ENCODE measurements around the gene TRIM26. TPM values are rescaled to one million over a fixed set of nuclear protein-coding genes. Genes with fewer than 3 reads are reported as not detected.

Gene TRIM26
- total and polyA plus RNA-seq, 4 donors: 32.1 to 51.4 (median 38.1) TPM

- H3K9ac ChIP-seq (ENCODE audit: insufficient read depth in 1 of 2, low read length in 2 of 2): peak overlapping the region; percentile 89 to 93
- H3K27me3 ChIP-seq (ENCODE audit: control insufficient read depth in 3 of 3, insufficient read depth in 3 of 3, low read length in 2 of 3): no peaks in the 10 kb centered on the region
- DNase-seq (peak; percentile 83 to 87 (median 85)), ATAC-seq (ENCODE audit: insufficient read depth, low FRiP score) (peak; percentile 85)
- TF ChIP-seq, protein P1, sequence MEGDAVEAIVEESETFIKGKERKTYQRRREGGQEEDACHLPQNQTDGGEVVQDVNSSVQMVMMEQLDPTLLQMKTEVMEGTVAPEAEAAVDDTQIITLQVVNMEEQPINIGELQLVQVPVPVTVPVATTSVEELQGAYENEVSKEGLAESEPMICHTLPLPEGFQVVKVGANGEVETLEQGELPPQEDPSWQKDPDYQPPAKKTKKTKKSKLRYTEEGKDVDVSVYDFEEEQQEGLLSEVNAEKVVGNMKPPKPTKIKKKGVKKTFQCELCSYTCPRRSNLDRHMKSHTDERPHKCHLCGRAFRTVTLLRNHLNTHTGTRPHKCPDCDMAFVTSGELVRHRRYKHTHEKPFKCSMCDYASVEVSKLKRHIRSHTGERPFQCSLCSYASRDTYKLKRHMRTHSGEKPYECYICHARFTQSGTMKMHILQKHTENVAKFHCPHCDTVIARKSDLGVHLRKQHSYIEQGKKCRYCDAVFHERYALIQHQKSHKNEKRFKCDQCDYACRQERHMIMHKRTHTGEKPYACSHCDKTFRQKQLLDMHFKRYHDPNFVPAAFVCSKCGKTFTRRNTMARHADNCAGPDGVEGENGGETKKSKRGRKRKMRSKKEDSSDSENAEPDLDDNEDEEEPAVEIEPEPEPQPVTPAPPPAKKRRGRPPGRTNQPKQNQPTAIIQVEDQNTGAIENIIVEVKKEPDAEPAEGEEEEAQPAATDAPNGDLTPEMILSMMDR (IDR thresholded peaks at IDR 0.05; ENCODE audit: control extremely low read depth, extremely low read depth): no peak
- peaks cover 4 to 24% (median 11%) of the 10 kb centered on the region in 5 donors for H3K4me1 ChIP-seq (ENCODE audit: control insufficient read depth in 5 of 5, insufficient read depth in 5 of 5, low read length in 5 of 5)
- 0 to 1% methylated on average over 44 to 45 of the region's 45 CpGs for WGBS, 2 donors
- peak overlapping the region; percentile 90 to 98 for H3K27ac ChIP-seq (ENCODE audit: low read depth in 1 of 2, low read length in 1 of 2)
- H3K36me3 ChIP-seq (ENCODE audit: control insufficient read depth in 4 of 4, insufficient read depth in 4 of 4, low read length in 4 of 4): no peaks in the 10 kb centered on the region
- peak overlapping the region; percentile 71 for H3K4me3 ChIP-seq
- no peaks in the 10 kb centered on the region for H3K9me3 ChIP-seq (ENCODE audit: control insufficient read depth in 4 of 4, insufficient read depth in 3 of 4, low read length in 3 of 4)
Measured at GRCh38 chr6:30213957-30214656, 901 bp upstream of the TRIM26 start.

GRCh38 chr6:30213667-30213956 lies 406 bp upstream of the TRIM26 start:
- DNase-seq (no peak), ATAC-seq (ENCODE audit: insufficient read depth, low FRiP score) (no peak)
- peak overlapping the region; percentile 89 to 93 for H3K9ac ChIP-seq (ENCODE audit: insufficient read depth in 1 of 2, low read length in 2 of 2)
- peak overlapping the region; percentile 90 to 98 for H3K27ac ChIP-seq (ENCODE audit: low read depth in 1 of 2, low read length in 1 of 2)
- 0 to 1% methylated on average over 12 of the region's 12 CpGs for WGBS, 2 donors
- H3K4me3 ChIP-seq: peak overlapping the region; percentile 71
- TF ChIP-seq, protein P1 (IDR thresholded peaks at IDR 0.05; ENCODE audit: control extremely low read depth, extremely low read depth): no peak
- peaks cover 4 to 24% (median 13%) of the 10 kb centered on the region in 5 donors for H3K4me1 ChIP-seq (ENCODE audit: control insufficient read depth in 5 of 5, insufficient read depth in 5 of 5, low read length in 5 of 5)
- no peaks in the 10 kb centered on the region for H3K9me3 ChIP-seq (ENCODE audit: control insufficient read depth in 4 of 4, insufficient read depth in 3 of 4, low read length in 3 of 4)
- H3K27me3 ChIP-seq (ENCODE audit: control insufficient read depth in 3 of 3, insufficient read depth in 3 of 3, low read length in 2 of 3): no peaks in the 10 kb centered on the region
- H3K36me3 ChIP-seq (ENCODE audit: control insufficient read depth in 4 of 4, insufficient read depth in 4 of 4, low read length in 4 of 4): no peaks in the 10 kb centered on the region

GRCh38 chr6:30211899-30212298 lies 1.3 kb downstream of the TRIM26 start:
- TF ChIP-seq, protein P1 (IDR thresholded peaks at IDR 0.05; ENCODE audit: control extremely low read depth, extremely low read depth): no peak
- ATAC-seq (ENCODE audit: insufficient read depth, low FRiP score) (no peak), DNase-seq (peak in 2 of 3 donors; percentile 5 to 8)
- Histone ChIP-seq H3K36me3 (ENCODE audit: control insufficient read depth in 4 of 4, insufficient read depth in 4 of 4, low read length in 4 of 4) (peaks cover 0 to 3% (median 0%) of the 10 kb centered on the region in 4 donors), H3K27ac (ENCODE audit: low read depth in 1 of 2, low read length in 1 of 2) (no peak overlapping the region), H3K4me3 (no peak overlapping the region), H3K9me3 (ENCODE audit: control insufficient read depth in 4 of 4, insufficient read depth in 3 of 4, low read length in 3 of 4) (no peaks in the 10 kb centered on the region), H3K4me1 (ENCODE audit: control insufficient read depth in 5 of 5, insufficient read depth in 5 of 5, low read length in 5 of 5) (peaks cover 14 to 37% (median 26%) of the 10 kb centered on the region in 5 donors), H3K27me3 (ENCODE audit: control insufficient read depth in 3 of 3, insufficient read depth in 3 of 3, low read length in 2 of 3) (no peaks in the 10 kb centered on the region), H3K9ac (ENCODE audit: insufficient read depth in 1 of 2, low read length in 2 of 2) (peak overlapping the region; percentile 72 to 98)
- 40 to 51% methylated on average over 3 of the region's 3 CpGs for WGBS, 2 donors
